HCT116 (cell line): ENCODE results near the gene ARHGAP8. TPM values are rescaled to one million over a fixed set of nuclear protein-coding genes. Genes with fewer than 3 reads are reported as not detected.

Source experiments
- ATAC-seq: fragments of 200-7000 bp; cut with Tn5 transposase; 2 replicates; pipeline ENCODE4 v1.9.1; 2020; ENCODE audit warnings: mild to moderate bottlenecking, moderate library complexity
- BruUV-seq: library from RNA; stranded (reverse); fragments of 400-500 nt; replicated peaks from 2 replicates; lab custom pipeline; 2021; lab: Mats Ljungman, UMichigan
- CTCF ChIA-PET: fragments of 300-600 bp; sonication (Branson Sonifier 250); formaldehyde crosslinking; loops from one replicate; lab custom pipeline; 2021; ENCODE audit warnings: antibody characterized with exemption; lab: Charles Lee
- POLR2A ChIA-PET: fragments of 300-600, 350-600 bp; sonication (Branson Sonifier 250); formaldehyde crosslinking; loops from one replicate; lab custom pipeline; 2021; ENCODE audit warnings: antibody characterized with exemption; lab: Charles Lee
- RAD21 ChIA-PET, 2 experiments: fragments of 300-600 bp; sonication (Branson Sonifier 250); formaldehyde crosslinking; loops; one replicate each; lab custom pipeline; 2023; ENCODE audit warnings: low total read pairs in 2 of 2; ENCODE audit not compliant: uncharacterized antibody in 2 of 2, unreplicated experiment in 2 of 2, low non-redundant PET in 1 of 2; lab: Charles Lee
- DNase-seq: peaks from one replicate; pipeline ENCODE4 v3.0.0-alpha.2; 2010; ENCODE audit warnings: low read depth, low spot score
- H2AFZ ChIP-seq: fragments of 200-600 bp; shearing (Covaris generic), sonication (generic); 2 replicates; pipeline ENCODE4 v1.6.1; 2017; ENCODE audit warnings: low read depth, mixed run types, mixed read lengths, antibody characterized with exemption, low read length; ENCODE audit not compliant: poor library complexity, severe bottlenecking
- H3K27ac ChIP-seq: 2 replicates; pipeline ENCODE4 v1.5.1; 2012; ENCODE audit warnings: low read depth, low read length
- H3K27me3 ChIP-seq: fragments of 200-600 bp; sonication (generic); 2 replicates; pipeline ENCODE4 v1.6.1; 2016; ENCODE audit warnings: mixed run types, low read length, mixed read lengths; ENCODE audit not compliant: insufficient read depth
- H3K36me3 ChIP-seq, 2 experiments: fragments of 200-500 bp in 1 of 2; fragments of 200-600 bp in 1 of 2; sonication (Bioruptor generic) in 1 of 2; sonication (generic) in 1 of 2; 2 replicates each; pipeline versions ENCODE4 v1.5.1 to v1.6.1; 2014 to 2016; ENCODE audit warnings: low read length in 2 of 2, inconsistent platforms in 1 of 2, mixed read lengths in 1 of 2, mixed run types in 1 of 2; ENCODE audit not compliant: insufficient read depth in 2 of 2, control insufficient read depth in 1 of 2
- H3K4me1 ChIP-seq, 2 experiments: fragments of 200-600 bp in 1 of 2; sonication (generic) in 1 of 2; 2 replicates each; pipeline versions ENCODE4 v1.5.1 to v1.6.1; 2012 to 2017; ENCODE audit warnings: low read length in 2 of 2, inconsistent platforms in 1 of 2, mild to moderate bottlenecking in 1 of 2, mixed read lengths in 1 of 2, mixed run types in 1 of 2, moderate library complexity in 1 of 2; ENCODE audit not compliant: insufficient read depth in 2 of 2, control insufficient read depth in 1 of 2
- H3K4me2 ChIP-seq: fragments of 200-600 bp; sonication (generic); 2 replicates; pipeline ENCODE4 v1.6.1; 2017; ENCODE audit warnings: mixed run types, low read length, mixed read lengths
- H3K4me3 ChIP-seq, 2 experiments: fragments of 200-600 bp in 1 of 2; sonication (generic) in 1 of 2; replicated peaks in 1 of 2; 2 replicates each; pipeline ENCODE4 v1.5.1; 2011 to 2016; ENCODE audit warnings: low read length in 2 of 2, control low read depth in 1 of 2, low read depth in 1 of 2, mild to moderate bottlenecking in 1 of 2, mixed read lengths in 1 of 2, mixed run types in 1 of 2
- H3K79me2 ChIP-seq: fragments of 200-600 bp; sonication (generic); 2 replicates; pipeline ENCODE4 v1.6.1; 2017; ENCODE audit warnings: mild to moderate bottlenecking, mixed run types, low read length, moderate library complexity, mixed read lengths; ENCODE audit not compliant: insufficient read depth
- H3K9ac ChIP-seq: fragments of 200-600 bp; sonication (generic); 2 replicates; pipeline ENCODE4 v1.6.1; 2016; ENCODE audit warnings: low read length, mixed read lengths
- H3K9me2 ChIP-seq: fragments of 200-600 bp; sonication (generic), shearing (Covaris generic); 2 replicates; pipeline ENCODE4 v1.6.1; 2017; ENCODE audit warnings: mixed run types, mild to moderate bottlenecking, moderate library complexity; ENCODE audit not compliant: insufficient read depth
- H3K9me3 ChIP-seq, 2 experiments: fragments of 200-500 bp in 1 of 2; fragments of 200-600 bp in 1 of 2; sonication (Bioruptor generic) in 1 of 2; sonication (generic) in 1 of 2; 2 replicates each; pipeline ENCODE4 v1.6.1; 2014 to 2017; ENCODE audit warnings: low read length in 2 of 2, mixed read lengths in 2 of 2, inconsistent platforms in 1 of 2, low read depth in 1 of 2, mild to moderate bottlenecking in 1 of 2, mixed run types in 1 of 2, moderate library complexity in 1 of 2; ENCODE audit not compliant: control insufficient read depth in 1 of 2, insufficient read depth in 1 of 2
- H4K20me1 ChIP-seq: fragments of 200-600 bp; sonication (generic), shearing (Covaris generic); 2 replicates; pipeline ENCODE4 v1.6.1; 2017; ENCODE audit warnings: mixed run types, mild to moderate bottlenecking, moderate library complexity; ENCODE audit not compliant: insufficient read depth
- CEBPB ChIP-seq: IDR thresholded peaks from 2 replicates; pipeline ENCODE4 v1.6.1; 2012; ENCODE audit warnings: low read depth
- EGR1 ChIP-seq: IDR thresholded peaks from 2 replicates; pipeline ENCODE4 v1.6.1; 2012; ENCODE audit warnings: low read depth
- ELF1 ChIP-seq: IDR thresholded peaks from 2 replicates; pipeline ENCODE4 v1.6.1; 2012; ENCODE audit warnings: low read depth, borderline replicate concordance
- EZH2phosphoT487 ChIP-seq: fragments of 200-600 bp; IDR thresholded peaks from 2 replicates; pipeline ENCODE4 v1.6.1; 2018; ENCODE audit warnings: antibody characterized with exemption, borderline replicate concordance
- FOSL1 ChIP-seq: IDR thresholded peaks from 2 replicates; pipeline ENCODE4 v1.6.1; 2012; ENCODE audit warnings: low read depth
- POLR2A ChIP-seq: IDR thresholded peaks from 2 replicates; pipeline ENCODE4 v1.7.0; 2011; ENCODE audit warnings: borderline replicate concordance; ENCODE audit not compliant: insufficient read depth, insufficient read length; ENCODE audit errors: extremely low read depth
- POLR2AphosphoS5 ChIP-seq: IDR thresholded peaks from 2 replicates; pipeline ENCODE4 v1.6.1; 2011; ENCODE audit warnings: mild to moderate bottlenecking, low read depth, low read length, moderate library complexity
- RAD21 ChIP-seq: IDR thresholded peaks from 2 replicates; pipeline ENCODE4 v1.6.1; 2012; ENCODE audit warnings: low read depth, mild to moderate bottlenecking
- SIN3A ChIP-seq: IDR thresholded peaks from 2 replicates; pipeline ENCODE4 v1.6.1; 2012; ENCODE audit warnings: low read depth
- SP1 ChIP-seq: IDR thresholded peaks from 2 replicates; pipeline ENCODE4 v1.6.1; 2012; ENCODE audit warnings: low read depth
- YY1 ChIP-seq: IDR thresholded peaks from 2 replicates; pipeline ENCODE4 v1.6.1; 2011; ENCODE audit warnings: low read length, low read depth, moderate library complexity, mild to moderate bottlenecking; ENCODE audit not compliant: insufficient replicate concordance; ENCODE audit errors: extremely low read depth
- ZFX ChIP-seq: fragments of 450-650 bp; IDR thresholded peaks from 2 replicates; pipeline ENCODE4 v1.6.1; 2017
- ZNF274 ChIP-seq: fragments of 200-500 bp; sonication (Bioruptor generic); IDR thresholded peaks from 2 replicates; pipeline ENCODE4 v1.6.1; 2014; ENCODE audit warnings: mild to moderate bottlenecking, low read depth, low read length, inconsistent platforms
- intact Hi-C: fragments of 100-400 bp; cut with micrococcal nuclease; formaldehyde crosslinking; loops from 2 replicates; pipeline ENCODE4 v1.10.0; 2022
- total RNA-seq: library from RNA; stranded (reverse); gene quantifications from one replicate; pipeline ENCODE4 v1.2.1, GENCODE V29; 2021; ENCODE audit not compliant: unreplicated experiment
- TF ChIP-seq, protein P1 (sequence below): IDR thresholded peaks from 2 replicates; pipeline ENCODE4 v1.6.1; 2012
- TF ChIP-seq, protein P2 (sequence below): IDR thresholded peaks from 2 replicates; pipeline ENCODE4 v1.6.1; 2012; ENCODE audit warnings: low read depth

Gene ARHGAP8
- total RNA-seq, 1 experiment from 2014 or later, result 67.5 TPM

DNA sequence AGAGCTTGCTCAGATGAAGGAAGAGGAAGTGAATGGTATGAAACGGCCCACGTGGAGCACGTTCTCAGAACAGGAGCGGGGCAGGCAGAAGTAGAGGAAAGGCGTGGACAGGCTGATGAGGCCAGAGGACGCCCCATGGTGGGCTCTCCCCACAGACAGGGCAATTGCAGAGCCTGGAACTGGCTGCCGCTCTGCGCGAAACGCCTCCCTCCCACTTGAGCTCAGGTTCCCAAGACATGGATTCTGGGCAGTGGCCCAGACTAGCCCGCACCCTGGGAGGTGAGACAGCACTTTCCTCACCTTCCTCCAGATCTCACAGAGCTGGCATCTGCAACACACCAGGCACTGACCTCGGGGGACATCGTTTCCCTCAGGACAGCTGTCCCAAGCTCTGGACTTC, 139.9 kb downstream of the ARHGAP8 start:
- Histone ChIP-seq H3K4me2 (no peak overlapping the region), H3K9ac (no peak overlapping the region), H3K4me1 (no peaks in the 10 kb centered on the region), H3K27me3 (no peaks in the 10 kb centered on the region), H3K79me2 (no peaks in the 10 kb centered on the region), H3K9me3 (no peaks in the 10 kb centered on the region), H4K20me1 (no peaks in the 10 kb centered on the region), H3K36me3 (no peaks in the 10 kb centered on the region), H3K9me2 (no peaks in the 10 kb centered on the region), H2AFZ (no peak overlapping the region), H3K4me3 (no peak overlapping the region), H3K27ac (no peak overlapping the region)
- ATAC-seq (no peak), DNase-seq (no peak)
- POLR2A ChIA-PET, result no interaction called here
- intact Hi-C loops, result no loop called here
- RAD21 ChIA-PET, result no interaction called here
- CTCF ChIA-PET, result no interaction called here
- no peak for TF ChIP-seq SIN3A
- no TSS peak for BruUV-seq

DNA sequence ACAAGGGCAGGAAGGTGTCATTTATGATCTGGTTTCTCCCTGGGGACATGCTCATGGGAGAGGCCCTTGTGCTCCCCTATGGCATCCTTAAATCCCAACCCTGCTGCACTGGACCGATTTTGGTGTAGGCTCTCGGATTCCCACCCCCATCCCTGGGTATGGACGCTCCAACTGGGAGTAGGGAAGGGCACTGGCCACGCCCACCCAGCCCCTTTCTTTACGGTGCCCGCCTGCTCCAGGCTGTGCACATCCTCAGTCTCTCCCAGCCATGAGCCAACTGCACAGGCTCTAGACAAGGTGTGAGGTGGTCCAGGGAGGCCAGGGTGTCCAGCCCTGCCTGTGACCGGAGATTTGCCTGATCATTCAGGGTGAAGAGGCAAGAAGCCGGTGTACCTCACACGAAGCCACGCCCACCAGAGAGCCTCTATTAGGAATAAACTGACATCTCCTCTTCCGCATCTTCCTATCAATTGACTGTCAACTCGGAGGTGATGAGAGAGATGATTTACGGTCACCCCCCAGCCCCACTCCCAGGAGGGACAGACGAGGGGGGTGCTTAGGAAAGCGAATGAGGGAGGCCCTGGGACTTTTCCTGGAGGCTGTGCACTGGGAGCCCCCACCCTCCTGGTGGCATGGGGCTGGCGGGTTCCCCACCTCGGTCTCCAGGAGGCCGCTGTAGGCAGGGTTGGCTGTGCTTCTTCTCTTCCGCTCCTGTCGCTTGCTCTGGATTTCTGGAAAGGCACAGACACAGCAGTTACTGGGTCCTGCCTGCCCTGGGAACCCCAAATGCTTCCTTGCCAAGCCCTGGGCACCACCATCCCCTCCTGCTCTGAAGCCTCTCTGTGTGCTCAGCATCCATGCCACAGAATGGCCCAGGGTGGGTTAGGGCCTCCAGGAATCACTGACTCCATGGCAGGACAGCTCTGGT, 140.7 kb downstream of the ARHGAP8 start:
- no TSS peak for BruUV-seq
- H3K36me3 ChIP-seq, result no peaks in the 10 kb centered on the region

More for the DNA sequence above, 140.7 kb downstream of the ARHGAP8 start:
- ATAC-seq (no peak), DNase-seq (no peak)
- no peak overlapping the region for H3K4me2 ChIP-seq
- H3K27me3 ChIP-seq, result no peaks in the 10 kb centered on the region
- H4K20me1 ChIP-seq, result no peaks in the 10 kb centered on the region
- no peak overlapping the region for H2AFZ ChIP-seq
- H3K4me1 ChIP-seq, result no peaks in the 10 kb centered on the region
- no peak overlapping the region for H3K27ac ChIP-seq
- no peaks in the 10 kb centered on the region for H3K9me2 ChIP-seq
- ChIA-PET POLR2A (no interaction called here), RAD21 (no interaction called here), CTCF (no interaction called here)
- no peak for TF ChIP-seq YY1
- TF ChIP-seq EZH2phosphoT487, result no peak
- no peak for TF ChIP-seq POLR2A
- no peak for TF ChIP-seq ZNF274
- TF ChIP-seq, protein P1, sequence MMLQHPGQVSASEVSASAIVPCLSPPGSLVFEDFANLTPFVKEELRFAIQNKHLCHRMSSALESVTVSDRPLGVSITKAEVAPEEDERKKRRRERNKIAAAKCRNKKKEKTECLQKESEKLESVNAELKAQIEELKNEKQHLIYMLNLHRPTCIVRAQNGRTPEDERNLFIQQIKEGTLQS, result no peak
- no peak for TF ChIP-seq CEBPB
- no peak for TF ChIP-seq POLR2AphosphoS5
- no peak for TF ChIP-seq SIN3A
- no peak for TF ChIP-seq EGR1
- no peak for TF ChIP-seq FOSL1
- TF ChIP-seq SP1, result no peak
- TF ChIP-seq ZFX, result no peak
- no peak for TF ChIP-seq RAD21
- no peak for TF ChIP-seq ELF1
- TF ChIP-seq, protein P2, sequence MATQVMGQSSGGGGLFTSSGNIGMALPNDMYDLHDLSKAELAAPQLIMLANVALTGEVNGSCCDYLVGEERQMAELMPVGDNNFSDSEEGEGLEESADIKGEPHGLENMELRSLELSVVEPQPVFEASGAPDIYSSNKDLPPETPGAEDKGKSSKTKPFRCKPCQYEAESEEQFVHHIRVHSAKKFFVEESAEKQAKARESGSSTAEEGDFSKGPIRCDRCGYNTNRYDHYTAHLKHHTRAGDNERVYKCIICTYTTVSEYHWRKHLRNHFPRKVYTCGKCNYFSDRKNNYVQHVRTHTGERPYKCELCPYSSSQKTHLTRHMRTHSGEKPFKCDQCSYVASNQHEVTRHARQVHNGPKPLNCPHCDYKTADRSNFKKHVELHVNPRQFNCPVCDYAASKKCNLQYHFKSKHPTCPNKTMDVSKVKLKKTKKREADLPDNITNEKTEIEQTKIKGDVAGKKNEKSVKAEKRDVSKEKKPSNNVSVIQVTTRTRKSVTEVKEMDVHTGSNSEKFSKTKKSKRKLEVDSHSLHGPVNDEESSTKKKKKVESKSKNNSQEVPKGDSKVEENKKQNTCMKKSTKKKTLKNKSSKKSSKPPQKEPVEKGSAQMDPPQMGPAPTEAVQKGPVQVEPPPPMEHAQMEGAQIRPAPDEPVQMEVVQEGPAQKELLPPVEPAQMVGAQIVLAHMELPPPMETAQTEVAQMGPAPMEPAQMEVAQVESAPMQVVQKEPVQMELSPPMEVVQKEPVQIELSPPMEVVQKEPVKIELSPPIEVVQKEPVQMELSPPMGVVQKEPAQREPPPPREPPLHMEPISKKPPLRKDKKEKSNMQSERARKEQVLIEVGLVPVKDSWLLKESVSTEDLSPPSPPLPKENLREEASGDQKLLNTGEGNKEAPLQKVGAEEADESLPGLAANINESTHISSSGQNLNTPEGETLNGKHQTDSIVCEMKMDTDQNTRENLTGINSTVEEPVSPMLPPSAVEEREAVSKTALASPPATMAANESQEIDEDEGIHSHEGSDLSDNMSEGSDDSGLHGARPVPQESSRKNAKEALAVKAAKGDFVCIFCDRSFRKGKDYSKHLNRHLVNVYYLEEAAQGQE, result no peak
- H3K79me2 ChIP-seq, result no peaks in the 10 kb centered on the region
- H3K9me3 ChIP-seq, result no peaks in the 10 kb centered on the region
- intact Hi-C loops, result no loop called here
- no peak overlapping the region for H3K9ac ChIP-seq
- H3K4me3 ChIP-seq, result no peak overlapping the region
